ENCODE results near the gene ACSS3.

The ACSS3 gene

GRCh38 chr12:81284137-81284536 lies 206.3 kb downstream of the ACSS3 start:
- Histone ChIP-seq H3K23ac (ENCODE audit: low read length in 2 of 2) (no peak overlapping the region), H2BK120ac (ENCODE audit: low read depth, low read length) (no peak overlapping the region), H3K18ac (ENCODE audit: low read depth in 1 of 2, low read length in 2 of 2) (no peak overlapping the region), H4K91ac (ENCODE audit: low read length) (no peak overlapping the region), H2AK5ac (ENCODE audit: low read length, severe bottlenecking) (no peak overlapping the region), H2AFZ (ENCODE audit: low read depth, low read length) (no peak overlapping the region), H3K79me1 (replicated peaks; ENCODE audit: low read length, poor library complexity, severe bottlenecking) (no peaks in the 10 kb centered on the region), H3K4me1 (ENCODE audit: control insufficient read depth, insufficient read depth, low read depth, low read length) (no peaks in the 10 kb centered on the region), H3K27ac (ENCODE audit: low read length, poor library complexity, severe bottlenecking) (no peak overlapping the region), H2BK15ac (ENCODE audit: low read depth, poor library complexity, severe bottlenecking) (no peak overlapping the region), H2BK12ac (ENCODE audit: low read length in 2 of 2) (no peak overlapping the region), H4K8ac (ENCODE audit: low read length) (no peak overlapping the region), H3K4me3 (ENCODE audit: insufficient read depth in 1 of 2, low read depth in 1 of 2, low read length in 2 of 2) (no peak overlapping the region), H3K4me2 (ENCODE audit: low read length, poor library complexity, severe bottlenecking) (no peak overlapping the region), H3K27me3 (ENCODE audit: control insufficient read depth in 1 of 2, insufficient read depth in 1 of 2, low read length in 2 of 2) (no peaks in the 10 kb centered on the region), H3K14ac (ENCODE audit: low read length in 2 of 2) (peak overlapping the region in 1 of 2 experiments; percentile 81), H2BK5ac (ENCODE audit: low read depth, low read length, poor library complexity, severe bottlenecking) (no peak overlapping the region), H3K36me3 (ENCODE audit: control insufficient read depth in 1 of 2, insufficient read depth in 2 of 2, low read depth in 1 of 2, low read length in 2 of 2) (no peaks in the 10 kb centered on the region), H3K4ac (ENCODE audit: low read depth in 1 of 2, low read length in 2 of 2) (no peak overlapping the region), H3K9ac (ENCODE audit: low read length) (no peak overlapping the region), H3K9me3 (ENCODE audit: control insufficient read depth, low read length) (no peaks in the 10 kb centered on the region)
- peak; percentile 53 for DNase-seq
- 32% methylated on average over 2 of the region's 3 CpGs for WGBS

- H3K9me3 ChIP-seq (ENCODE audit: control insufficient read depth, low read length): no peaks in the 10 kb centered on the region
- no peak overlapping the region for H3K14ac ChIP-seq (ENCODE audit: low read length in 2 of 2)
- no peaks in the 10 kb centered on the region for H3K36me3 ChIP-seq (ENCODE audit: control insufficient read depth in 1 of 2, insufficient read depth in 2 of 2, low read depth in 1 of 2, low read length in 2 of 2)
- H3K4me2 ChIP-seq (ENCODE audit: low read length, poor library complexity, severe bottlenecking): no peak overlapping the region
- no peak overlapping the region for H4K8ac ChIP-seq (ENCODE audit: low read length)
- no peak overlapping the region for H2BK15ac ChIP-seq (ENCODE audit: low read depth, poor library complexity, severe bottlenecking)
- H3K79me1 ChIP-seq (replicated peaks; ENCODE audit: low read length, poor library complexity, severe bottlenecking): no peaks in the 10 kb centered on the region
- H3K27ac ChIP-seq (ENCODE audit: low read length, poor library complexity, severe bottlenecking): no peak overlapping the region
- H4K91ac ChIP-seq (ENCODE audit: low read length): no peak overlapping the region
- H3K9ac ChIP-seq (ENCODE audit: low read length): no peak overlapping the region
- H3K27me3 ChIP-seq (ENCODE audit: control insufficient read depth in 1 of 2, insufficient read depth in 1 of 2, low read length in 2 of 2): no peaks in the 10 kb centered on the region
- no peak for DNase-seq
- H3K23ac ChIP-seq (ENCODE audit: low read length in 2 of 2): no peak overlapping the region
- no peak overlapping the region for H2BK12ac ChIP-seq (ENCODE audit: low read length in 2 of 2)
- H2BK120ac ChIP-seq (ENCODE audit: low read depth, low read length): no peak overlapping the region
- no peak overlapping the region for H2AK5ac ChIP-seq (ENCODE audit: low read length, severe bottlenecking)
- no peaks in the 10 kb centered on the region for H3K4me1 ChIP-seq (ENCODE audit: control insufficient read depth, insufficient read depth, low read depth, low read length)
- H2AFZ ChIP-seq (ENCODE audit: low read depth, low read length): no peak overlapping the region
- H2BK5ac ChIP-seq (ENCODE audit: low read depth, low read length, poor library complexity, severe bottlenecking): no peak overlapping the region
- no peak overlapping the region for H3K18ac ChIP-seq (ENCODE audit: low read depth in 1 of 2, low read length in 2 of 2)
- no peak overlapping the region for H3K4ac ChIP-seq (ENCODE audit: low read depth in 1 of 2, low read length in 2 of 2)
- H3K4me3 ChIP-seq (ENCODE audit: insufficient read depth in 1 of 2, low read depth in 1 of 2, low read length in 2 of 2): no peak overlapping the region
Measured at GRCh38 chr12:81288651-81289050, 210.8 kb downstream of the ACSS3 start.

- WGBS: 75% methylated on average over 7 of the region's 12 CpGs
- no peak for DNase-seq
- H3K18ac ChIP-seq (ENCODE audit: low read depth in 1 of 2, low read length in 2 of 2): no peak overlapping the region
- no peak overlapping the region for H2BK12ac ChIP-seq (ENCODE audit: low read length in 2 of 2)
- H3K9ac ChIP-seq (ENCODE audit: low read length): no peak overlapping the region
- no peak overlapping the region for H3K23ac ChIP-seq (ENCODE audit: low read length in 2 of 2)
- H4K91ac ChIP-seq (ENCODE audit: low read length): no peak overlapping the region
- H3K9me3 ChIP-seq (ENCODE audit: control insufficient read depth, low read length): no peaks in the 10 kb centered on the region
- no peaks in the 10 kb centered on the region for H3K27me3 ChIP-seq (ENCODE audit: control insufficient read depth in 1 of 2, insufficient read depth in 1 of 2, low read length in 2 of 2)
- H3K4me3 ChIP-seq (ENCODE audit: insufficient read depth in 1 of 2, low read depth in 1 of 2, low read length in 2 of 2): no peak overlapping the region
- no peak overlapping the region for H4K8ac ChIP-seq (ENCODE audit: low read length)
- no peak overlapping the region for H3K4ac ChIP-seq (ENCODE audit: low read depth in 1 of 2, low read length in 2 of 2)
- H2AK5ac ChIP-seq (ENCODE audit: low read length, severe bottlenecking): no peak overlapping the region
- no peaks in the 10 kb centered on the region for H3K79me1 ChIP-seq (replicated peaks; ENCODE audit: low read length, poor library complexity, severe bottlenecking)
- H2AFZ ChIP-seq (ENCODE audit: low read depth, low read length): no peak overlapping the region
- H2BK120ac ChIP-seq (ENCODE audit: low read depth, low read length): no peak overlapping the region
- H3K27ac ChIP-seq (ENCODE audit: low read length, poor library complexity, severe bottlenecking): no peak overlapping the region
- no peak overlapping the region for H3K14ac ChIP-seq (ENCODE audit: low read length in 2 of 2)
- H3K36me3 ChIP-seq (ENCODE audit: control insufficient read depth in 1 of 2, insufficient read depth in 2 of 2, low read depth in 1 of 2, low read length in 2 of 2): no peaks in the 10 kb centered on the region
- no peak overlapping the region for H3K4me2 ChIP-seq (ENCODE audit: low read length, poor library complexity, severe bottlenecking)
- H3K4me1 ChIP-seq (ENCODE audit: control insufficient read depth, insufficient read depth, low read depth, low read length): peaks cover 2% of the 10 kb centered on the region
- H2BK5ac ChIP-seq (ENCODE audit: low read depth, low read length, poor library complexity, severe bottlenecking): no peak overlapping the region
- no peak overlapping the region for H2BK15ac ChIP-seq (ENCODE audit: low read depth, poor library complexity, severe bottlenecking)
Measured at GRCh38 chr12:81294325-81295190, 216.7 kb downstream of the ACSS3 start.

GRCh38 chr12:81295251-81295650 lies 217.4 kb downstream of the ACSS3 start:
- Histone ChIP-seq H3K79me1 (replicated peaks; ENCODE audit: low read length, poor library complexity, severe bottlenecking) (no peaks in the 10 kb centered on the region), H2AFZ (ENCODE audit: low read depth, low read length) (no peak overlapping the region), H2BK5ac (ENCODE audit: low read depth, low read length, poor library complexity, severe bottlenecking) (no peak overlapping the region), H3K23ac (ENCODE audit: low read length in 2 of 2) (no peak overlapping the region), H3K4me2 (ENCODE audit: low read length, poor library complexity, severe bottlenecking) (no peak overlapping the region), H3K27ac (ENCODE audit: low read length, poor library complexity, severe bottlenecking) (no peak overlapping the region), H3K14ac (ENCODE audit: low read length in 2 of 2) (no peak overlapping the region), H2BK12ac (ENCODE audit: low read length in 2 of 2) (no peak overlapping the region), H3K27me3 (ENCODE audit: control insufficient read depth in 1 of 2, insufficient read depth in 1 of 2, low read length in 2 of 2) (no peaks in the 10 kb centered on the region), H3K9me3 (ENCODE audit: control insufficient read depth, low read length) (no peaks in the 10 kb centered on the region), H2AK5ac (ENCODE audit: low read length, severe bottlenecking) (no peak overlapping the region), H3K36me3 (ENCODE audit: control insufficient read depth in 1 of 2, insufficient read depth in 2 of 2, low read depth in 1 of 2, low read length in 2 of 2) (no peaks in the 10 kb centered on the region), H3K18ac (ENCODE audit: low read depth in 1 of 2, low read length in 2 of 2) (no peak overlapping the region), H3K9ac (ENCODE audit: low read length) (no peak overlapping the region), H4K8ac (ENCODE audit: low read length) (no peak overlapping the region), H3K4ac (ENCODE audit: low read depth in 1 of 2, low read length in 2 of 2) (no peak overlapping the region), H3K4me1 (ENCODE audit: control insufficient read depth, insufficient read depth, low read depth, low read length) (peaks cover 2% of the 10 kb centered on the region), H2BK15ac (ENCODE audit: low read depth, poor library complexity, severe bottlenecking) (no peak overlapping the region), H2BK120ac (ENCODE audit: low read depth, low read length) (no peak overlapping the region), H3K4me3 (ENCODE audit: insufficient read depth in 1 of 2, low read depth in 1 of 2, low read length in 2 of 2) (no peak overlapping the region), H4K91ac (ENCODE audit: low read length) (no peak overlapping the region)
- WGBS: 98% methylated on average over 2 of the region's 3 CpGs
- DNase-seq: no peak
